K562 (cell line): ENCODE data around the gene FHIP1B. TPM values are rescaled to one million over a fixed set of nuclear protein-coding genes. Genes with fewer than 3 reads are reported as not detected.

Experiments used
- ATAC-seq: fragments of 200-7000 bp; cut with Tn5 transposase; 3 replicates; pipeline ENCODE4 v1.9.1; 2020; ENCODE audit warnings: moderate library complexity
- BruUV-seq: library from RNA; stranded (reverse); fragments of 400-500 nt; replicated peaks from 2 replicates; lab custom pipeline; 2021; lab: Mats Ljungman, UMichigan
- CTCF ChIA-PET: fragments of 300-600 bp; formaldehyde crosslinking; extraction: SDS; loops from one replicate; lab custom pipeline; 2021; ENCODE audit warnings: low intra/inter-chr PET ratio; lab: Yijun Ruan, JAX
- POLR2A ChIA-PET: fragments of 300-600, 350-650 bp; sonication (Branson Sonifier 250); formaldehyde crosslinking; extraction: SDS; loops from one replicate; lab custom pipeline; 2021; ENCODE audit warnings: antibody characterized with exemption, inconsistent platforms; lab: Yijun Ruan, JAX
- DNase-seq, 4 experiments: peaks; one replicate each; pipeline versions ENCODE4 v3.0.0 to v3.0.0-alpha.2; 2011 to 2018; ENCODE audit warnings: low spot score in 3 of 4, mixed read lengths in 3 of 4; ENCODE audit errors: extremely low read depth in 1 of 4
- FAIRE-seq: peaks from 2 replicates; lab custom pipeline; 2011; peaks lifted over from hg19 to GRCh38; lab: Jason Lieb, UNC
- H2AFZ ChIP-seq: 2 replicates; pipeline ENCODE4 v1.6.0; 2011; ENCODE audit warnings: low read depth, low read length, control low read depth, inconsistent platforms
- H3K27ac ChIP-seq: fragments of 200-600 bp; 3 replicates; pipeline ENCODE4 v1.8.0; 2011; ENCODE audit warnings: low read depth, mild to moderate bottlenecking, control low read depth, inconsistent platforms, low read length, moderate library complexity, mixed read lengths; ENCODE audit errors: extremely low read depth
- H3K27me3 ChIP-seq, 2 experiments: fragments of 300-600 bp in 1 of 2; 2 replicates in 1 of 2; 3 replicates in 1 of 2; pipeline versions ENCODE4 v1.6.0 to v1.8.0; 2011; ENCODE audit warnings: inconsistent platforms in 2 of 2, low read length in 2 of 2, mild to moderate bottlenecking in 1 of 2, mixed read lengths in 1 of 2, moderate library complexity in 1 of 2; ENCODE audit not compliant: control insufficient read depth in 2 of 2, insufficient read depth in 2 of 2
- H3K36me3 ChIP-seq: fragments of 300-600 bp; 3 replicates; pipeline ENCODE4 v1.8.0; 2011; ENCODE audit warnings: mild to moderate bottlenecking, low read length, inconsistent platforms; ENCODE audit not compliant: control insufficient read depth, insufficient read depth
- H3K4me1 ChIP-seq, 2 experiments: fragments of 200-600 bp in 1 of 2; replicated peaks in 1 of 2; 2 replicates in 1 of 2; 3 replicates in 1 of 2; pipeline versions ENCODE4 v1.5.1 to v1.8.0; 2011; ENCODE audit warnings: inconsistent platforms in 2 of 2, low read length in 2 of 2, mild to moderate bottlenecking in 1 of 2, mixed read lengths in 1 of 2, moderate library complexity in 1 of 2; ENCODE audit not compliant: control insufficient read depth in 2 of 2, insufficient read depth in 2 of 2
- H3K4me2 ChIP-seq: 2 replicates; pipeline ENCODE4 v1.6.1; 2011; ENCODE audit warnings: low read length, control low read depth, inconsistent platforms, mixed read lengths; ENCODE audit not compliant: insufficient read depth
- H3K4me3 ChIP-seq: fragments of 200-600 bp; sonication (generic), shearing (Covaris generic); 2 replicates; pipeline ENCODE4 v1.5.1; 2016; ENCODE audit warnings: control low read depth, inconsistent platforms
- H3K79me2 ChIP-seq: fragments of 200-600 bp; 3 replicates; pipeline ENCODE4 v1.8.0; 2011; ENCODE audit warnings: low read length, inconsistent platforms; ENCODE audit not compliant: control insufficient read depth, insufficient read depth
- H3K9ac ChIP-seq, 2 experiments: 2 replicates each; pipeline versions ENCODE4 v1.6.0 to v1.6.1; 2011; ENCODE audit warnings: low read depth in 2 of 2, low read length in 2 of 2, control low read depth in 1 of 2, inconsistent platforms in 1 of 2, mild to moderate bottlenecking in 1 of 2, mixed read lengths in 1 of 2; ENCODE audit not compliant: insufficient read depth in 1 of 2
- H3K9me1 ChIP-seq: one replicate; pipeline ENCODE4 v1.6.0; 2011; ENCODE audit warnings: inconsistent platforms, mild to moderate bottlenecking, low read length, moderate library complexity; ENCODE audit not compliant: control insufficient read depth, insufficient read depth
- H3K9me3 ChIP-seq: replicated peaks from 2 replicates; pipeline ENCODE4 v1.5.1; 2011; ENCODE audit warnings: low read depth, low read length, inconsistent platforms; ENCODE audit not compliant: control insufficient read depth, insufficient read depth
- H4K20me1 ChIP-seq: replicated peaks from 2 replicates; pipeline ENCODE4 v1.6.1; 2011; ENCODE audit warnings: low read length, inconsistent platforms, mixed read lengths; ENCODE audit not compliant: control insufficient read depth, insufficient read depth
- ASH1L ChIP-seq: fragments of 450-650 bp; IDR thresholded peaks from 2 replicates; pipeline ENCODE4 v1.6.1; 2018; ENCODE audit warnings: borderline replicate concordance, mild to moderate bottlenecking, low read depth; ENCODE audit not compliant: partially characterized antibody
- DLX4 ChIP-seq: fragments of 250-450 bp; sonication (Bioruptor Pico); IDR thresholded peaks from 2 replicates; pipeline ENCODE4 v1.6.1; 2021; ENCODE audit warnings: mild to moderate bottlenecking
- EZH2 ChIP-seq: IDR thresholded peaks from 2 replicates; pipeline ENCODE4 v1.6.1; 2012; ENCODE audit warnings: low read depth, mild to moderate bottlenecking, inconsistent platforms, low read length, borderline replicate concordance
- MBD2 ChIP-seq: sonication (generic); IDR thresholded peaks from 2 replicates; pipeline ENCODE4 v1.6.1; 2016; ENCODE audit warnings: low read depth, borderline replicate concordance
- MEF2D ChIP-seq: conservative IDR thresholded peaks from 2 replicates; pipeline ENCODE4 v1.6.1; 2016; ENCODE audit warnings: low read depth, missing genetic modification characterization, missing compliant biosample characterization
- POLR3A ChIP-seq: IDR thresholded peaks from 2 replicates; pipeline ENCODE4 v1.6.1; 2011; ENCODE audit warnings: borderline replicate concordance, mild to moderate bottlenecking, moderate library complexity; ENCODE audit not compliant: insufficient read length, insufficient read depth; ENCODE audit errors: extremely low read depth
- PRPF4 ChIP-seq: fragments of 200-400 bp; formaldehyde crosslinking; IDR thresholded peaks from one replicate; pipeline ENCODE4 v1.6.1; 2017; ENCODE audit warnings: low read length, low read depth, mild to moderate bottlenecking; ENCODE audit not compliant: insufficient read depth, poor library complexity, severe bottlenecking
- TAF1 ChIP-seq: IDR thresholded peaks from 2 replicates; pipeline ENCODE4 v1.6.1; 2011; ENCODE audit warnings: mild to moderate bottlenecking, low read length, moderate library complexity; ENCODE audit not compliant: insufficient read depth, control insufficient read depth, severe bottlenecking; ENCODE audit errors: extremely low read depth
- ZFPM2 ChIP-seq: fragments of 250-450 bp; sonication (Bioruptor Pico); IDR thresholded peaks from 2 replicates; pipeline ENCODE4 v1.5.1; 2022; ENCODE audit warnings: mild to moderate bottlenecking
- ZNF764 ChIP-seq: fragments of 250-450 bp; sonication (Bioruptor Pico); IDR thresholded peaks from 2 replicates; pipeline ENCODE4 v1.4.0; 2020; ENCODE audit warnings: low read depth, mild to moderate bottlenecking, moderate library complexity
- WGBS: fragments of 100-300 bp; shearing (Covaris generic); methylation state at CpG from one replicate; pipeline ENCODE4 v1.1.6; 2016; ENCODE audit warnings: low coverage, mixed read lengths; ENCODE audit not compliant: insufficient coverage; ENCODE audit errors: missing lambda C conversion rate; 5-methylcytosine and 5-hydroxymethylcytosine counted together
- in situ Hi-C: fragments of 300-500 bp; cut with MboI; formaldehyde crosslinking; loops from 4 replicates; pipeline ENCODE4 v1.15.0; 2018; ENCODE audit warnings: inconsistent platforms, mixed read lengths
- intact Hi-C: fragments of 100-400 bp; cut with micrococcal nuclease; formaldehyde crosslinking; loops from 2 replicates; pipeline ENCODE4 v1.14.2; 2022
- polyA plus RNA-seq, 8 experiments: library from polyadenylated mRNA; depleted of rRNA in 4 of 8; stranded (reverse) in 5 of 8; unstranded in 3 of 8; fragments of >200 nt; fragmentation: Nextera tagmentation in 2 of 8; fragmentation: Illumina TruSeq in 1 of 8; extraction: Ambion mirVana in 2 of 8; extraction: Trizol in 1 of 8; gene quantifications; 2 replicates each; pipeline versions ENCODE4 v1.2.1 to v1.2.3, GENCODE V29; 2011 to 2014; ENCODE audit warnings: inconsistent platforms in 1 of 8, missing spikeins in 1 of 8
- total RNA-seq, 7 experiments: library from RNA; depleted of rRNA in 6 of 7; stranded (reverse); fragments of >200 nt in 6 of 7; fragmentation: Illumina TruSeq in 2 of 7; extraction: Trizol in 2 of 7; gene quantifications; 2 replicates each; pipeline versions ENCODE4 v1.2.1 to v1.2.3, GENCODE V29; 2011 to 2021; ENCODE audit warnings: low replicate concordance in 1 of 7
- TF ChIP-seq, protein P1 (sequence below): sonication (generic); formaldehyde crosslinking; IDR thresholded peaks from 2 replicates; pipeline ENCODE4 v1.8.0; 2022; ENCODE audit warnings: mild to moderate bottlenecking, missing genetic modification reagents
- TF ChIP-seq, protein P2 (sequence below): sonication (generic); formaldehyde crosslinking; IDR thresholded peaks from 2 replicates; pipeline ENCODE4 v1.8.0; 2022; ENCODE audit warnings: missing genetic modification reagents, mild to moderate bottlenecking, borderline replicate concordance

The FHIP1B gene
- total and polyA plus RNA-seq, 9 of the 15 experiments (the other 6 are each of a cell fraction or from before 2014, with no cell fraction given): 0.94 to 24.7 (median 15.6) TPM

DNA sequence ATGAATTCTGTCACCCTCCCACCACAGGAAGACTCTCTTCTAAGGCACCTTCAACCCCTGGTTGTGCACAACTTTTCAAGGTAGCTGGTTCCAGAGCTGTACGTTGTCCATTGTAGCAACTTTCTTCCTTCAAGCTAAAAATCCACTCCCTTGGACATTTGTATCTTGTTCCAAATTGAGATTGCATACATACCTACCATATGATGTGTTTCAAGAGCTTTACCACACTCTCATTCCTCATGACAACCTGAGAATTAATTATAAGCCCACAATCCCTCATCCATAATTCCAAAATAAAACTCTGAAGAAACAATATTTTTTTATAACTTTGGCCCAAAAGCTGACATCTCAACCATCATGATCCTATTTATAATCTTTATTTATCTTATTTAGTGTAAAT, 32.4 kb downstream of the FHIP1B start:
- BruUV-seq: no TSS peak
- Histone ChIP-seq H3K4me2 (no peak overlapping the region), H3K27ac (no peak overlapping the region), H4K20me1 (no peaks in the 10 kb centered on the region), H3K9me1 (peaks cover 2% of the 10 kb centered on the region), H2AFZ (no peak overlapping the region), H3K4me3 (no peak overlapping the region), H3K36me3 (0 out of 3 replicates have a peak, but pooled peaks cover 3% of the 10 kb centered on the region), H3K9ac (no peak overlapping the region), H3K4me1 (no peaks in the 10 kb centered on the region), H3K27me3 (peaks cover 0 to 7% of the 10 kb centered on the region in 2 experiments; a peak in 3 of 5 replicates), H3K79me2 (no peaks in the 10 kb centered on the region; the same call in 2 of the 3 replicates), H3K9me3 (no peaks in the 10 kb centered on the region)
- FAIRE-seq: no peak
- intact Hi-C loops: no loop called here
- TF ChIP-seq POLR3A: no peak
- no peak for TF ChIP-seq PRPF4
- TF ChIP-seq, protein P1, sequence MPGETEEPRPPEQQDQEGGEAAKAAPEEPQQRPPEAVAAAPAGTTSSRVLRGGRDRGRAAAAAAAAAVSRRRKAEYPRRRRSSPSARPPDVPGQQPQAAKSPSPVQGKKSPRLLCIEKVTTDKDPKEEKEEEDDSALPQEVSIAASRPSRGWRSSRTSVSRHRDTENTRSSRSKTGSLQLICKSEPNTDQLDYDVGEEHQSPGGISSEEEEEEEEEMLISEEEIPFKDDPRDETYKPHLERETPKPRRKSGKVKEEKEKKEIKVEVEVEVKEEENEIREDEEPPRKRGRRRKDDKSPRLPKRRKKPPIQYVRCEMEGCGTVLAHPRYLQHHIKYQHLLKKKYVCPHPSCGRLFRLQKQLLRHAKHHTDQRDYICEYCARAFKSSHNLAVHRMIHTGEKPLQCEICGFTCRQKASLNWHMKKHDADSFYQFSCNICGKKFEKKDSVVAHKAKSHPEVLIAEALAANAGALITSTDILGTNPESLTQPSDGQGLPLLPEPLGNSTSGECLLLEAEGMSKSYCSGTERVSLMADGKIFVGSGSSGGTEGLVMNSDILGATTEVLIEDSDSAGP: no peak
- TF ChIP-seq EZH2: no peak
- TF ChIP-seq ZNF764 (CRISPR knock-in tag): no peak
- TF ChIP-seq DLX4 (CRISPR knock-in tag): no peak
- no peak for TF ChIP-seq ASH1L
- TF ChIP-seq MEF2D (tag): no peak
- TF ChIP-seq, protein P2, sequence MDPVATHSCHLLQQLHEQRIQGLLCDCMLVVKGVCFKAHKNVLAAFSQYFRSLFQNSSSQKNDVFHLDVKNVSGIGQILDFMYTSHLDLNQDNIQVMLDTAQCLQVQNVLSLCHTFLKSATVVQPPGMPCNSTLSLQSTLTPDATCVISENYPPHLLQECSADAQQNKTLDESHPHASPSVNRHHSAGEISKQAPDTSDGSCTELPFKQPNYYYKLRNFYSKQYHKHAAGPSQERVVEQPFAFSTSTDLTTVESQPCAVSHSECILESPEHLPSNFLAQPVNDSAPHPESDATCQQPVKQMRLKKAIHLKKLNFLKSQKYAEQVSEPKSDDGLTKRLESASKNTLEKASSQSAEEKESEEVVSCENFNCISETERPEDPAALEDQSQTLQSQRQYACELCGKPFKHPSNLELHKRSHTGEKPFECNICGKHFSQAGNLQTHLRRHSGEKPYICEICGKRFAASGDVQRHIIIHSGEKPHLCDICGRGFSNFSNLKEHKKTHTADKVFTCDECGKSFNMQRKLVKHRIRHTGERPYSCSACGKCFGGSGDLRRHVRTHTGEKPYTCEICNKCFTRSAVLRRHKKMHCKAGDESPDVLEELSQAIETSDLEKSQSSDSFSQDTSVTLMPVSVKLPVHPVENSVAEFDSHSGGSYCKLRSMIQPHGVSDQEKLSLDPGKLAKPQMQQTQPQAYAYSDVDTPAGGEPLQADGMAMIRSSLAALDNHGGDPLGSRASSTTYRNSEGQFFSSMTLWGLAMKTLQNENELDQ (CRISPR knock-in tag): no peak
- TF ChIP-seq TAF1: no peak
- TF ChIP-seq ZFPM2 (CRISPR knock-in tag): no peak
- TF ChIP-seq MBD2: no peak
- in situ Hi-C loops: no loop called here
- no peak for ATAC-seq
- DNase-seq: no peak
- POLR2A ChIA-PET: no interaction called here
- CTCF ChIA-PET: no interaction called here
- WGBS: 40% methylated on average over 1 of the region's 1 CpG
